Trophoblast cell (in vitro differentiated cells and primary cell): Measurements from ENCODE around the gene OR13G1. TPM values are rescaled to one million over a fixed set of nuclear protein-coding genes. Genes with fewer than 3 reads are reported as not detected.

Experiments used
- DNase-seq, 2 donors: peaks; one replicate each; pipeline ENCODE4 v3.0.0-alpha.2; 2016
- H2AFZ ChIP-seq: 2 replicates; pipeline ENCODE4 v1.6.1; 2013; ENCODE audit warnings: low read length, moderate library complexity, mild to moderate bottlenecking; ENCODE audit not compliant: insufficient read depth, poor library complexity
- H2AK5ac ChIP-seq: 2 replicates; pipeline ENCODE4 v1.6.1; 2013; ENCODE audit warnings: mild to moderate bottlenecking, low read length
- H2BK120ac ChIP-seq: 2 replicates; pipeline ENCODE4 v1.6.1; 2013; ENCODE audit warnings: low read length, mild to moderate bottlenecking, moderate library complexity; ENCODE audit not compliant: insufficient read depth, poor library complexity
- H2BK12ac ChIP-seq: 2 replicates; pipeline ENCODE4 v1.6.1; 2013; ENCODE audit warnings: mild to moderate bottlenecking, low read length, moderate library complexity
- H2BK5ac ChIP-seq: 2 replicates; pipeline ENCODE4 v1.6.1; 2013; ENCODE audit warnings: low read length, low read depth, moderate library complexity, mild to moderate bottlenecking; ENCODE audit not compliant: poor library complexity
- H3K14ac ChIP-seq: 2 replicates; pipeline ENCODE4 v1.6.1; 2013; ENCODE audit warnings: mild to moderate bottlenecking, low read length
- H3K18ac ChIP-seq: 2 replicates; pipeline ENCODE4 v1.6.1; 2013; ENCODE audit warnings: mild to moderate bottlenecking, low read length
- H3K23ac ChIP-seq: 2 replicates; pipeline ENCODE4 v1.6.1; 2013; ENCODE audit warnings: low read length
- H3K27ac ChIP-seq: 2 replicates; pipeline ENCODE4 v1.5.1; 2013; ENCODE audit warnings: low read depth, mild to moderate bottlenecking, inconsistent platforms, low read length, moderate library complexity
- H3K27me3 ChIP-seq: 2 replicates; pipeline ENCODE4 v1.6.1; 2013; ENCODE audit warnings: inconsistent platforms, mild to moderate bottlenecking, low read length, moderate library complexity; ENCODE audit not compliant: insufficient read depth
- H3K36me3 ChIP-seq, 2 experiments: 1 replicate in 1 of 2; 2 replicates in 1 of 2; pipeline ENCODE4 v1.6.1; 2013; ENCODE audit warnings: low read length in 2 of 2, mild to moderate bottlenecking in 2 of 2, moderate library complexity in 1 of 2; ENCODE audit not compliant: insufficient read depth in 2 of 2, control insufficient read depth in 1 of 2
- H3K4ac ChIP-seq: 2 replicates; pipeline ENCODE4 v1.6.1; 2013; ENCODE audit warnings: low read depth, mild to moderate bottlenecking, low read length, moderate library complexity
- H3K4me1 ChIP-seq, 2 experiments: 1 replicate in 1 of 2; 2 replicates in 1 of 2; pipeline ENCODE4 v1.6.1; 2013; ENCODE audit warnings: low read length in 2 of 2, mild to moderate bottlenecking in 2 of 2, moderate library complexity in 1 of 2; ENCODE audit not compliant: insufficient read depth in 2 of 2, control insufficient read depth in 1 of 2
- H3K4me2 ChIP-seq: 2 replicates; pipeline ENCODE4 v1.6.1; 2013; ENCODE audit warnings: inconsistent platforms, mild to moderate bottlenecking, low read length, moderate library complexity
- H3K4me3 ChIP-seq: 2 replicates; pipeline ENCODE4 v1.5.1; 2013; ENCODE audit warnings: mild to moderate bottlenecking, low read depth, low read length, inconsistent platforms
- H3K79me1 ChIP-seq: one replicate; pipeline ENCODE4 v1.6.1; 2013; ENCODE audit warnings: low read length
- H3K79me2 ChIP-seq: 2 replicates; pipeline ENCODE4 v1.6.1; 2013; ENCODE audit warnings: low read length, mild to moderate bottlenecking; ENCODE audit not compliant: control insufficient read depth, insufficient read depth, poor library complexity
- H3K9ac ChIP-seq: 2 replicates; pipeline ENCODE4 v1.6.1; 2013; ENCODE audit warnings: mild to moderate bottlenecking, low read length
- H3K9me3 ChIP-seq: 2 replicates; pipeline ENCODE4 v1.6.1; 2013; ENCODE audit warnings: low read depth, mild to moderate bottlenecking, control low read depth, inconsistent platforms, low read length; ENCODE audit not compliant: insufficient read depth
- H4K12ac ChIP-seq: 2 replicates; pipeline ENCODE4 v1.6.1; 2013; ENCODE audit warnings: low read depth, mild to moderate bottlenecking, low read length, moderate library complexity
- H4K8ac ChIP-seq: 2 replicates; pipeline ENCODE4 v1.6.1; 2013; ENCODE audit warnings: low read depth, mild to moderate bottlenecking, low read length, moderate library complexity
- H4K91ac ChIP-seq: one replicate; pipeline ENCODE4 v1.6.1; 2013; ENCODE audit warnings: low read depth, mild to moderate bottlenecking, low read length, moderate library complexity
- WGBS: extraction: QIAGEN DNeasy Blood & Tissue Kit; methylation state at CpG from one replicate; pipeline ENCODE4 v1.1.7; 2013; ENCODE audit warnings: missing lambda C conversion rate; ENCODE audit not compliant: insufficient read length, insufficient coverage; ENCODE audit errors: extremely low coverage; 5-methylcytosine and 5-hydroxymethylcytosine counted together
- polyA plus RNA-seq: library from polyadenylated mRNA; stranded (reverse); fragments of 200-250 nt; gene quantifications from 2 replicates; pipeline ENCODE4 v1.2.3, GENCODE V29; 2013

The OR13G1 gene
- polyA plus RNA-seq = not detected in 2 replicates

DNA sequence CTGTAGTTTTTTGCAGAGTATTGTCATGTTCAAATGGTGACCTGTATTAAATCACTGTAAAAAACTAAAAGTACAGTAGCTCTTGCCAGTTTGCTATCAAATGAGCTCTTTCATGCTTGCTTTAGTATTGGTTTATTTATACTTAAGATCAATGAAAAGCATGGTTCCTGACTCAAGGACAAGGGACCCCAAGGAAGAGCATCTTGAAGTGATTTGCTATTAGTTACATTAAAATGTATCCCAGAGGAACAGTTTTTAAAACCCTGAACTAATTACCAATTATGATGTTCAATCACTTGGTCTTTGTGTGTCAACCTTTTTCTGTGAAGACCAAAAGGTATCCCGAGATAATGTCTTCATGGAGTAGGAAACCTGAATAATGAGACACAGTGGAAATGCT is at the start of gene OR13G1:
TSS of gene OR13G1 (minus strand) at position 101 of the 400 bp plus-strand sequence. CDS start 6,698 bp downstream, outside the sequence.
- Histone ChIP-seq H3K36me3 (no peaks in the 10 kb centered on the region), H2BK12ac (no peak within 1 kb of the TSS), H3K79me1 (no peaks in the 10 kb centered on the region), H4K8ac (no peak within 1 kb of the TSS), H3K14ac (no peak within 1 kb of the TSS), H3K9me3 (no peaks in the 10 kb centered on the region), H2AFZ (no peak within 1 kb of the TSS), H3K23ac (no peak within 1 kb of the TSS), H3K4ac (no peak within 1 kb of the TSS), H2BK5ac (no peak within 1 kb of the TSS), H4K91ac (no peak within 1 kb of the TSS), H3K4me2 (no peak within 1 kb of the TSS), H2BK120ac (no peak within 1 kb of the TSS), H3K4me1 (no peaks in the 10 kb centered on the region), H3K27ac (no peak within 1 kb of the TSS), H4K12ac (no peak within 1 kb of the TSS), H3K18ac (no peak within 1 kb of the TSS), H2AK5ac (no peak within 1 kb of the TSS), H3K79me2 (no peaks in the 10 kb centered on the region), H3K4me3 (no peak within 1 kb of the TSS), H3K27me3 (no peaks in the 10 kb centered on the region), H3K9ac (no peak within 1 kb of the TSS)
- no CpG with 5 or more reads among the region's 1 CpG for WGBS
- no peak for DNase-seq

- no peak overlapping the region for H2AFZ ChIP-seq
- no peak overlapping the region for H2AK5ac ChIP-seq
- no peak overlapping the region for H3K4me3 ChIP-seq
- H3K18ac ChIP-seq = no peak overlapping the region
- H3K79me2 ChIP-seq = no peaks in the 10 kb centered on the region
- H3K9ac ChIP-seq = no peak overlapping the region
- no peaks in the 10 kb centered on the region for H3K27me3 ChIP-seq
- H3K27ac ChIP-seq = no peak overlapping the region
- no peak overlapping the region for H3K14ac ChIP-seq
- H4K12ac ChIP-seq = no peak overlapping the region
- H2BK5ac ChIP-seq = no peak overlapping the region
- H4K8ac ChIP-seq = no peak overlapping the region
- no peak overlapping the region for H3K4me2 ChIP-seq
- no peak overlapping the region for H2BK12ac ChIP-seq
- DNase-seq = no peak
- H3K4me1 ChIP-seq = no peaks in the 10 kb centered on the region
- WGBS = no CpG with 5 or more reads among the region's 4 CpGs
- H2BK120ac ChIP-seq = no peak overlapping the region
- no peak overlapping the region for H3K4ac ChIP-seq
- H3K23ac ChIP-seq = no peak overlapping the region
- H3K36me3 ChIP-seq = no peaks in the 10 kb centered on the region
- H3K79me1 ChIP-seq = no peaks in the 10 kb centered on the region
- no peaks in the 10 kb centered on the region for H3K9me3 ChIP-seq
- no peak overlapping the region for H4K91ac ChIP-seq
These were observed 41.7 kb upstream of the OR13G1 start for GRCh38 chr1:247721222-247721621.

- Histone ChIP-seq H3K4me3 (no peak within 1 kb of the TSS), H3K23ac (no peak within 1 kb of the TSS), H3K79me2 (no peaks in the 10 kb centered on the region), H3K9ac (no peak within 1 kb of the TSS), H2BK120ac (no peak within 1 kb of the TSS), H3K27me3 (no peaks in the 10 kb centered on the region), H4K12ac (no peak within 1 kb of the TSS), H3K4me1 (no peaks in the 10 kb centered on the region), H2BK5ac (no peak within 1 kb of the TSS), H3K36me3 (no peaks in the 10 kb centered on the region), H3K79me1 (no peaks in the 10 kb centered on the region), H2BK12ac (no peak within 1 kb of the TSS), H4K8ac (no peak within 1 kb of the TSS), H3K27ac (no peak within 1 kb of the TSS), H2AK5ac (no peak within 1 kb of the TSS), H4K91ac (no peak within 1 kb of the TSS), H3K18ac (no peak within 1 kb of the TSS), H2AFZ (no peak within 1 kb of the TSS), H3K9me3 (peaks cover 3% of the 10 kb centered on the region), H3K4ac (no peak within 1 kb of the TSS), H3K4me2 (no peak within 1 kb of the TSS), H3K14ac (no peak within 1 kb of the TSS)
- no CpG with 5 or more reads among the region's 3 CpGs for WGBS
- no peak for DNase-seq
These were observed 37.0 kb upstream of the OR13G1 start, which contains the start of gene OR6F1 for GRCh38 chr1:247716546-247716945. TSS of gene OR6F1 (minus strand) at chr1:247716646. CDS start at chr1:247712755, 3,891 bp downstream.

- Histone ChIP-seq H3K27me3 (no peaks in the 10 kb centered on the region), H3K79me2 (no peaks in the 10 kb centered on the region), H3K4me1 (no peaks in the 10 kb centered on the region), H2AK5ac (no peak overlapping the region), H2AFZ (no peak overlapping the region), H3K9ac (no peak overlapping the region), H3K14ac (no peak overlapping the region), H4K8ac (no peak overlapping the region), H3K4me3 (no peak overlapping the region), H3K79me1 (no peaks in the 10 kb centered on the region), H3K4me2 (no peak overlapping the region), H3K4ac (no peak overlapping the region), H2BK120ac (no peak overlapping the region), H3K36me3 (no peaks in the 10 kb centered on the region), H3K23ac (no peak overlapping the region), H4K91ac (no peak overlapping the region), H4K12ac (no peak overlapping the region), H3K9me3 (peaks cover 3% of the 10 kb centered on the region), H3K18ac (no peak overlapping the region), H3K27ac (no peak overlapping the region), H2BK5ac (no peak overlapping the region), H2BK12ac (no peak overlapping the region)
- WGBS = no CpG with 5 or more reads among the region's 7 CpGs
- no peak for DNase-seq
These were observed 34.2 kb upstream of the OR13G1 start for GRCh38 chr1:247713753-247714152.
